B cell (primary cell): ENCODE data around the gene CYTH2. TPM values are rescaled to one million over a fixed set of nuclear protein-coding genes. Genes with fewer than 3 reads are reported as not detected.
A peak's percentile ranks its signal among the peaks of the same experiment; 100 is the strongest.

ENCODE experiments used
- ATAC-seq: fragments of 200-7000 bp; cut with Tn5 transposase; one replicate; pipeline ENCODE4 v1.10.0; 2021; ENCODE audit warnings: low read depth, mild to moderate bottlenecking, moderate number of reproducible peaks, moderate library complexity
- CTCF ChIA-PET: fragments of 350-600 bp; sonication (Branson Sonifier 250); formaldehyde crosslinking; loops from one replicate; lab custom pipeline; 2021; ENCODE audit warnings: antibody characterized with exemption, inconsistent platforms; lab: Charles Lee
- POLR2A ChIA-PET: fragments of 350-600 bp; sonication (Branson Sonifier 250); formaldehyde crosslinking; loops from one replicate; lab custom pipeline; 2021; ENCODE audit warnings: antibody characterized with exemption; lab: Charles Lee
- DNase-seq: peaks from one replicate; pipeline ENCODE4 v3.0.0; 2013
- H2AFZ ChIP-seq: 2 replicates; pipeline ENCODE4 v1.6.1; 2012; ENCODE audit warnings: mild to moderate bottlenecking, low read depth, low read length; ENCODE audit not compliant: insufficient read depth, poor library complexity, severe bottlenecking
- H3K27ac ChIP-seq, 2 donors: 1 replicate in 1 of 2; 2 replicates in 1 of 2; pipeline ENCODE4 v1.5.1; 2012 to 2013; ENCODE audit warnings: low read length in 2 of 2, mild to moderate bottlenecking in 2 of 2, moderate library complexity in 1 of 2
- H3K27me3 ChIP-seq, 4 experiments: fragments of 200-600 bp in 1 of 4; sonication (generic) in 1 of 4; replicated peaks in 1 of 4; 1 replicate in 2 of 4; 2 replicates in 2 of 4; pipeline versions ENCODE4 v1.6.1 to v1.7.0; 2013 to 2016; ENCODE audit warnings: low read length in 3 of 4, mild to moderate bottlenecking in 2 of 4, mixed read lengths in 1 of 4, moderate library complexity in 1 of 4; ENCODE audit not compliant: insufficient read depth in 4 of 4, control insufficient read depth in 3 of 4; ENCODE audit errors: control extremely low read depth in 1 of 4
- H3K36me3 ChIP-seq, 2 experiments: replicated peaks in 1 of 2; 1 replicate in 1 of 2; 2 replicates in 1 of 2; pipeline versions ENCODE4 v1.6.1 to v1.7.1; 2013; ENCODE audit warnings: low read length in 1 of 2; ENCODE audit not compliant: insufficient read depth in 2 of 2, control insufficient read depth in 1 of 2; ENCODE audit errors: control extremely low read depth in 1 of 2, extremely low read depth in 1 of 2
- H3K4me1 ChIP-seq, 2 donors: fragments of 200-600 bp in 1 of 2; sonication (generic) in 1 of 2; 1 replicate in 1 of 2; 2 replicates in 1 of 2; pipeline versions ENCODE4 v1.5.1 to v1.6.1; 2013 to 2017; ENCODE audit warnings: low read length in 2 of 2; ENCODE audit not compliant: control insufficient read depth in 2 of 2, insufficient read depth in 2 of 2
- H3K4me2 ChIP-seq: replicated peaks from 2 replicates; pipeline ENCODE3; 2012; ENCODE audit warnings: mild to moderate bottlenecking, low read depth, low read length; ENCODE audit not compliant: poor library complexity, severe bottlenecking
- H3K4me3 ChIP-seq, 5 experiments: fragments of 200-600 bp in 1 of 5; sonication (generic) in 1 of 5; 1 replicate in 3 of 5; 2 replicates in 2 of 5; pipeline versions ENCODE4 v1.5.1 to v1.7.0; 2011 to 2016; ENCODE audit warnings: low read length in 4 of 5, mild to moderate bottlenecking in 4 of 5, low read depth in 2 of 5, control low read depth in 1 of 5, moderate library complexity in 1 of 5; ENCODE audit not compliant: insufficient read depth in 1 of 5; ENCODE audit errors: control extremely low read depth in 1 of 5, extremely low read depth in 1 of 5
- H3K79me2 ChIP-seq: fragments of 200-600 bp; sonication (generic); one replicate; pipeline ENCODE4 v1.6.0; 2016; ENCODE audit warnings: low read length; ENCODE audit not compliant: control insufficient read depth, insufficient read depth
- H3K9ac ChIP-seq: fragments of 200-600 bp; sonication (generic); 2 replicates; pipeline ENCODE4 v1.6.1; 2017; ENCODE audit warnings: mild to moderate bottlenecking, low read length, moderate library complexity
- H3K9me3 ChIP-seq, 3 donors: one replicate each; pipeline versions ENCODE4 v1.6.1 to v1.7.1; 2013; ENCODE audit warnings: low read length in 2 of 3; ENCODE audit not compliant: control insufficient read depth in 2 of 3, insufficient read depth in 1 of 3; ENCODE audit errors: control extremely low read depth in 1 of 3
- H4K20me1 ChIP-seq: 2 replicates; pipeline ENCODE4 v1.6.0; 2012; ENCODE audit warnings: mild to moderate bottlenecking, low read length; ENCODE audit not compliant: insufficient read depth, control insufficient read depth, poor library complexity, severe bottlenecking
- H3K27ac Mint-ChIP-seq: one replicate; pipeline ENCODE4 v1.8.0; 2021; ENCODE audit warnings: mixed read lengths
- H3K27me3 Mint-ChIP-seq: one replicate; pipeline ENCODE4 v1.8.0; 2021; ENCODE audit warnings: mixed read lengths
- H3K4me1 Mint-ChIP-seq: one replicate; pipeline ENCODE4 v1.8.0; 2021; ENCODE audit warnings: mixed read lengths
- H3K4me3 Mint-ChIP-seq: one replicate; pipeline ENCODE4 v1.8.0; 2021; ENCODE audit warnings: mixed read lengths
- H3K9me3 Mint-ChIP-seq: one replicate; pipeline ENCODE4 v1.8.0; 2022; ENCODE audit warnings: mixed read lengths; ENCODE audit not compliant: insufficient read depth
- EZH2 ChIP-seq: IDR thresholded peaks from 2 replicates; pipeline ENCODE4 v1.6.1; 2012; ENCODE audit warnings: borderline replicate concordance, low read depth, mild to moderate bottlenecking, moderate library complexity, low read length; ENCODE audit not compliant: insufficient read depth, poor library complexity, severe bottlenecking
- WGBS: methylation state at CpG from one replicate; pipeline ENCODE4 v1.1.5; 2013; ENCODE audit warnings: missing lambda C conversion rate; ENCODE audit not compliant: insufficient coverage; 5-methylcytosine and 5-hydroxymethylcytosine counted together
- intact Hi-C: fragments of 100-400 bp; cut with micrococcal nuclease; formaldehyde crosslinking; loops from one replicate; pipeline ENCODE4 v1.10.0; 2022
- polyA plus RNA-seq: library from polyadenylated mRNA; depleted of rRNA; stranded (reverse); fragments of >200 nt; gene quantifications from 2 replicates; pipeline ENCODE4 v1.2.3, GENCODE V29; 2012
- total RNA-seq, 2 donors: library from RNA; stranded (reverse); fragments of 120-200 nt in 1 of 2; gene quantifications; 1 replicate in 1 of 2; 2 replicates in 1 of 2; pipeline versions ENCODE4 v1.2.3 to v1.2.4, GENCODE V29; 2013 to 2022
- TF ChIP-seq, protein P1 (sequence below): fragments of 200-600 bp; IDR thresholded peaks from one replicate; pipeline ENCODE4 v1.8.0; 2022; ENCODE audit warnings: antibody characterized with exemption, mild to moderate bottlenecking

The CYTH2 gene
- total and polyA plus RNA-seq, 2 donors (not counting 1 experiment from before 2014, with no cell fraction given) = 40.7 to 56.0 TPM

- DNase-seq (no peak), ATAC-seq (no peak)
- CTCF ChIA-PET = no interaction called here
- Histone ChIP-seq H4K20me1 (no peaks in the 10 kb centered on the region), H3K4me2 (no peak overlapping the region), H3K27me3 (peaks cover 0 to 22% (median 0%) of the 10 kb centered on the region in 4 experiments), H2AFZ (no peak overlapping the region), H3K36me3 (no peaks in the 10 kb centered on the region), H3K79me2 (no peaks in the 10 kb centered on the region), H3K9me3 (peaks cover 0 to 7% (median 0%) of the 10 kb centered on the region in 3 donors), H3K9ac (no peak overlapping the region), H3K27ac (no peak overlapping the region), H3K4me1 (peaks cover 3% of the 10 kb centered on the region in 2 donors), H3K4me3 (no peak overlapping the region)
- intact Hi-C loops = no loop called here
- Mint-ChIP-seq H3K4me3 (no peak overlapping the region), H3K27me3 (peaks cover 24% of the 10 kb centered on the region), H3K27ac (no peak overlapping the region), H3K4me1 (peaks cover 19% of the 10 kb centered on the region), H3K9me3 (no peaks in the 10 kb centered on the region)
- no peak for TF ChIP-seq EZH2
- TF ChIP-seq, protein P1, sequence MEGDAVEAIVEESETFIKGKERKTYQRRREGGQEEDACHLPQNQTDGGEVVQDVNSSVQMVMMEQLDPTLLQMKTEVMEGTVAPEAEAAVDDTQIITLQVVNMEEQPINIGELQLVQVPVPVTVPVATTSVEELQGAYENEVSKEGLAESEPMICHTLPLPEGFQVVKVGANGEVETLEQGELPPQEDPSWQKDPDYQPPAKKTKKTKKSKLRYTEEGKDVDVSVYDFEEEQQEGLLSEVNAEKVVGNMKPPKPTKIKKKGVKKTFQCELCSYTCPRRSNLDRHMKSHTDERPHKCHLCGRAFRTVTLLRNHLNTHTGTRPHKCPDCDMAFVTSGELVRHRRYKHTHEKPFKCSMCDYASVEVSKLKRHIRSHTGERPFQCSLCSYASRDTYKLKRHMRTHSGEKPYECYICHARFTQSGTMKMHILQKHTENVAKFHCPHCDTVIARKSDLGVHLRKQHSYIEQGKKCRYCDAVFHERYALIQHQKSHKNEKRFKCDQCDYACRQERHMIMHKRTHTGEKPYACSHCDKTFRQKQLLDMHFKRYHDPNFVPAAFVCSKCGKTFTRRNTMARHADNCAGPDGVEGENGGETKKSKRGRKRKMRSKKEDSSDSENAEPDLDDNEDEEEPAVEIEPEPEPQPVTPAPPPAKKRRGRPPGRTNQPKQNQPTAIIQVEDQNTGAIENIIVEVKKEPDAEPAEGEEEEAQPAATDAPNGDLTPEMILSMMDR = no peak
- 88% methylated on average over 15 of the region's 16 CpGs for WGBS
- POLR2A ChIA-PET = no interaction called here
These were observed 47.6 kb upstream of the CYTH2 start for GRCh38 chr19:48421548-48421947.

- no peaks in the 10 kb centered on the region for H4K20me1 ChIP-seq
- Mint-ChIP-seq H3K4me1 (peaks cover 8% of the 10 kb centered on the region), H3K9me3 (no peaks in the 10 kb centered on the region), H3K27me3 (peaks cover 10% of the 10 kb centered on the region), H3K4me3 (no peak overlapping the region), H3K27ac (no peak overlapping the region)
- intact Hi-C loops = no loop called here
- no peak overlapping the region for H3K9ac ChIP-seq
- no peak overlapping the region for H2AFZ ChIP-seq
- ChIA-PET POLR2A (no interaction called here), CTCF (no interaction called here)
- H3K4me2 ChIP-seq = no peak overlapping the region
- H3K79me2 ChIP-seq = no peaks in the 10 kb centered on the region
- H3K27me3 ChIP-seq = peaks cover 0 to 5% (median 0%) of the 10 kb centered on the region in 4 experiments
- H3K4me1 ChIP-seq = peaks cover 3% of the 10 kb centered on the region in 2 donors
- no peak overlapping the region for H3K4me3 ChIP-seq
- H3K9me3 ChIP-seq = no peaks in the 10 kb centered on the region
- DNase-seq = no peak
- ATAC-seq = peak; percentile 39
- no peak for TF ChIP-seq EZH2
- TF ChIP-seq, protein P1 = no peak
- 5% methylated on average over 8 of the region's 8 CpGs for WGBS
- H3K36me3 ChIP-seq = no peaks in the 10 kb centered on the region
- H3K27ac ChIP-seq = no peak overlapping the region
These were observed 44.4 kb upstream of the CYTH2 start for GRCh38 chr19:48424694-48425219.
